MCF 10A (cell line): ENCODE measurements around the gene VARS2. TPM values are rescaled to one million over a fixed set of nuclear protein-coding genes. Genes with fewer than 3 reads are reported as not detected.

ENCODE experiments used
- BruUV-seq: library from RNA; stranded (reverse); fragments of 400-500 nt; replicated peaks from 2 replicates; lab custom pipeline; 2021; lab: Mats Ljungman, UMichigan
- CTCF ChIA-PET: fragments of 300-600 bp; sonication (Branson Sonifier 250); formaldehyde crosslinking; extraction: SDS; loops from one replicate; lab custom pipeline; 2021; ENCODE audit warnings: antibody characterized with exemption, inconsistent platforms; lab: Yijun Ruan, JAX
- POLR2A ChIA-PET: fragments of 300-600, 350-650 bp; sonication (Branson Sonifier 250); formaldehyde crosslinking; extraction: SDS; loops from one replicate; lab custom pipeline; 2020; ENCODE audit warnings: antibody characterized with exemption, inconsistent platforms; lab: Yijun Ruan, JAX
- DNase-seq: peaks from one replicate; pipeline ENCODE4 v3.0.0-alpha.2; 2018; ENCODE audit not compliant: unreplicated experiment
- H3K27ac Mint-ChIP-seq: one replicate; pipeline ENCODE4 v1.8.0; 2022; ENCODE audit warnings: mild to moderate bottlenecking, low read depth, mixed read lengths; ENCODE audit not compliant: unreplicated experiment
- H3K27me3 Mint-ChIP-seq: one replicate; pipeline ENCODE4 v1.8.0; 2022; ENCODE audit warnings: mixed read lengths; ENCODE audit not compliant: insufficient read depth, unreplicated experiment
- H3K36me3 Mint-ChIP-seq: one replicate; pipeline ENCODE4 v1.8.0; 2022; ENCODE audit warnings: mild to moderate bottlenecking, moderate library complexity, mixed read lengths; ENCODE audit not compliant: insufficient read depth, unreplicated experiment
- H3K4me1 Mint-ChIP-seq: one replicate; pipeline ENCODE4 v1.8.0; 2022; ENCODE audit warnings: mixed read lengths; ENCODE audit not compliant: insufficient read depth, unreplicated experiment
- H3K4me3 Mint-ChIP-seq: one replicate; pipeline ENCODE4 v1.8.0; 2022; ENCODE audit warnings: mild to moderate bottlenecking, moderate library complexity, mixed read lengths; ENCODE audit not compliant: unreplicated experiment
- H3K9me3 Mint-ChIP-seq: one replicate; pipeline ENCODE4 v1.8.0; 2022; ENCODE audit warnings: mixed read lengths; ENCODE audit not compliant: unreplicated experiment
- CTCF ChIP-seq: fragments of 200-600 bp; IDR thresholded peaks from one replicate; pipeline ENCODE4 v1.8.0; 2022; ENCODE audit warnings: antibody characterized with exemption, mild to moderate bottlenecking; ENCODE audit not compliant: unreplicated experiment
- intact Hi-C: fragments of 100-400 bp; cut with micrococcal nuclease; formaldehyde crosslinking; loops from 2 replicates; pipeline ENCODE4 v1.14.1; 2022
- total RNA-seq: library from RNA; stranded (reverse); gene quantifications from 2 replicates; pipeline ENCODE4 v1.2.3, GENCODE V29; 2022

VARS2 gene
- total RNA-seq, 1 experiment from 2014 or later = 52.7 TPM

DNA sequence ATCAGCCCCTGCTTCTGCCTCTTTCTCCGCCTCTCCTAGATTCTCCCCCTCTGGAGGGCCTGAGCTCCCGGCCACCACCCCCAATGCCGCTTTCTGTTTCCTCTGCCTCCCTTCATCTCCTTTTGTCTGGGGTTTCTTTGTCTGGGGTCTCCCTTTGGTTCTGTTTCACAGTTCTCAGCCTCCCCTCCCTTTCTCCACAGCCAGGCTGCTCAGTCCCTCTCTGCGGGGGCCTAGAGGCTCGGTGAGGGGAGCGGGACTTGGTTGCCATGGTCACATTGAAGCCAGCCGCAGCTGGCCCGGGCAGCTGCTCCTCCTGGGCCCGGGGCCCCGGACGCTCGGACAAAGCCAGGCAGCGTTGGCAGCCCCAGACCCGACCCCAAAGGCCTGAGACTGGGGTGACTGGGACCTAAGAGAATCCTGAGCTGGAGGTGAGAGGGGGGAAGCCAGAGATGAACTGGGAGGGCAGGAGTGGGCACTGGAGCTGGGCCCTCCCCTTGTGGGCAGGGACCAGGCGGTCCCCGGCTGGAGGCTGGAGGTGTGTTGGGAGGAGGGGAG is 33.3 kb upstream of the VARS2 start:
- intact Hi-C loops = no loop called here
- peaks cover 45% of the 10 kb centered on the region for H3K4me1 Mint-ChIP-seq
- no TSS peak for BruUV-seq
- no peak for DNase-seq
- H3K9me3 Mint-ChIP-seq = no peaks in the 10 kb centered on the region
- H3K36me3 Mint-ChIP-seq = peaks cover 4% of the 10 kb centered on the region
- H3K27me3 Mint-ChIP-seq = no peaks in the 10 kb centered on the region
- no peak overlapping the region for H3K27ac Mint-ChIP-seq
- ChIA-PET CTCF (interaction anchor here (0.6 to 6.3 kb wide), 9 partner anchors 9 to 1920 kb away, joined by 3 to 54 read pairs (median 5); partner anchors contain the start of gene VARS2), POLR2A (interaction anchor here (0.6 to 7.2 kb wide), 4 partner anchors 21 to 200 kb away, joined by 3 to 100 read pairs (median 34); partner anchors contain the start of gene VARS2)
- no peak for TF ChIP-seq CTCF
- H3K4me3 Mint-ChIP-seq = no peak overlapping the region

GRCh38 chr6:30881392-30882203 is 32.4 kb upstream of the VARS2 start:
- TF ChIP-seq CTCF = no peak
- no peak for DNase-seq
- Mint-ChIP-seq H3K9me3 (no peaks in the 10 kb centered on the region), H3K27me3 (no peaks in the 10 kb centered on the region), H3K4me1 (peaks cover 47% of the 10 kb centered on the region), H3K4me3 (no peak overlapping the region), H3K36me3 (peaks cover 4% of the 10 kb centered on the region), H3K27ac (no peak overlapping the region)
- POLR2A ChIA-PET = interaction anchor here (0.7 to 7.2 kb wide), 13 partner anchors 20 to 264 kb away, joined by 3 to 100 read pairs (median 10); partner anchors contain the start of genes GTF2H4, IER3, MDC1 and MRPS18B
- no TSS peak for BruUV-seq
- CTCF ChIA-PET = interaction anchor here (0.6 to 6.3 kb wide), 11 partner anchors 32 to 202 kb away, joined by 3 to 54 read pairs (median 6); partner anchors contain the start of genes IER3 and VARS2
- intact Hi-C loops = no loop called here

DNA sequence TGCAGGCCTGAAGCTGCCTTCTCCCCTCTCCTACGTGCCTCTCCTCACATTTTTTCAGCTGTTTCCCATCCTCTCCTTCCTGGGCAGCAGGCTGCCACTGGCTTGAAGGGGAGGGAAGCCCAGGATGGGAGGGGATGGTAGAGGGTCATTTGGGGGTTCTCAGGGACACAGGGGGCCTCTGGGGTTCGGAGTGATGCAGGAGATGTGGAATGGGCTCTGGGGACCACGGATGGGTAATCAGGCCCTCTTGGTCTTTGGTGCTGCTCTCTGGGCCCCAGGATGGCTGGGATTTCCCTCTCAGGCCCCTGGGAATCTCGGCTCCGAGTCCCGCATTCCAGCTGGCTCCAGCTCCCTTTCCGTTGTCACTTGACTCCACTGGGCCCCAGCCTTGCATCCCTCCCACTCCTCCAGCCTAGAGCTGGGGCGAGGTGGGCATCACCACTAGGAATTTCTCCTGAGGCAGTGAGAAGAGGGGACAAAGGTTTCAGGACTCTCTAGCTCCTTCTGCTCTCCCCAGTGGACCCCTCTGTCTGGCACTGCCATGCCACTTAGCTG is 31.8 kb upstream of the VARS2 start:
- ChIA-PET CTCF (interaction anchor here (0.5 to 6.3 kb wide), 17 partner anchors 26 to 233 kb away, joined by 3 to 54 read pairs (median 6); partner anchors contain the start of genes GTF2H4, IER3 and VARS2), POLR2A (interaction anchor here (0.6 to 7.2 kb wide), 29 partner anchors 20 to 556 kb away, joined by 3 to 100 read pairs (median 6); partner anchors contain the start of genes DHX16, GTF2H4, IER3 and MDC1)
- H3K27ac Mint-ChIP-seq = peak overlapping the region; percentile 86
- BruUV-seq = no TSS peak
- H3K4me1 Mint-ChIP-seq = peaks cover 47% of the 10 kb centered on the region
- peak; percentile 6 for DNase-seq
- peak overlapping the region; percentile 83 for H3K4me3 Mint-ChIP-seq
- peaks cover 4% of the 10 kb centered on the region for H3K36me3 Mint-ChIP-seq
- TF ChIP-seq CTCF = no peak
- intact Hi-C loops = no loop called here
- no peaks in the 10 kb centered on the region for H3K9me3 Mint-ChIP-seq
- H3K27me3 Mint-ChIP-seq = no peaks in the 10 kb centered on the region
